HepG2 (cell line): Measurements from ENCODE around the gene NXN. TPM values are rescaled to one million over a fixed set of nuclear protein-coding genes. Genes with fewer than 3 reads are reported as not detected.

ENCODE experiments used
- ATAC-seq: fragments of 200-7000 bp; cut with Tn5 transposase; 3 replicates; pipeline ENCODE4 v1.9.1; 2020; ENCODE audit warnings: mild to moderate bottlenecking, moderate library complexity
- BruUV-seq: library from RNA; stranded (reverse); fragments of 400-500 nt; replicated peaks from 2 replicates; lab custom pipeline; 2021; lab: Mats Ljungman, UMichigan
- CTCF ChIA-PET: fragments of 300-600 bp; formaldehyde crosslinking; extraction: SDS; loops from one replicate; lab custom pipeline; 2021; ENCODE audit warnings: low total read pairs, inconsistent platforms, low intra/inter-chr PET ratio; lab: Yijun Ruan, JAX
- POLR2A ChIA-PET: fragments of 350-600 bp; sonication (Branson Sonifier 250); formaldehyde crosslinking; loops from one replicate; lab custom pipeline; 2020; ENCODE audit warnings: antibody characterized with exemption, inconsistent platforms; lab: Yijun Ruan, JAX
- DNase-seq: peaks from one replicate; pipeline ENCODE4 v3.0.0-alpha.2; 2015; ENCODE audit warnings: low spot score
- FAIRE-seq: peaks from 3 replicates; lab custom pipeline; 2011; peaks lifted over from hg19 to GRCh38; lab: Jason Lieb, UNC
- H2AFZ ChIP-seq: one replicate; pipeline ENCODE4 v1.6.1; 2011; ENCODE audit warnings: low read length, inconsistent platforms
- H3K27ac ChIP-seq: fragments of 300-600 bp; 3 replicates; pipeline ENCODE4 v1.8.0; 2011; ENCODE audit warnings: mixed run types, mild to moderate bottlenecking, mixed read lengths, low read length, inconsistent platforms; ENCODE audit not compliant: insufficient read depth; ENCODE audit errors: extremely low read length
- H3K27me3 ChIP-seq, 2 experiments: fragments of 200-600 bp in 1 of 2; 2 replicates in 1 of 2; 3 replicates in 1 of 2; pipeline versions ENCODE4 v1.6.0 to v1.8.0; 2011; ENCODE audit warnings: low read length in 2 of 2, mild to moderate bottlenecking in 2 of 2, moderate library complexity in 2 of 2, inconsistent platforms in 1 of 2; ENCODE audit not compliant: insufficient read depth in 2 of 2, control insufficient read depth in 1 of 2
- H3K36me3 ChIP-seq, 2 experiments: fragments of 200-600 bp in 1 of 2; replicated peaks in 1 of 2; 2 replicates in 1 of 2; 3 replicates in 1 of 2; pipeline versions ENCODE4 v1.5.1 to v1.8.0; 2011; ENCODE audit warnings: low read length in 2 of 2, inconsistent platforms in 1 of 2; ENCODE audit not compliant: insufficient read depth in 2 of 2, control insufficient read depth in 1 of 2
- H3K4me1 ChIP-seq: 2 replicates; pipeline ENCODE4 v1.5.1; 2012; ENCODE audit warnings: low read length, inconsistent platforms; ENCODE audit not compliant: insufficient read depth
- H3K4me2 ChIP-seq: 2 replicates; pipeline ENCODE4 v1.6.0; 2011; ENCODE audit warnings: low read depth, low read length, inconsistent platforms
- H3K4me3 ChIP-seq, 3 experiments: fragments of 200-600 bp in 1 of 3; sonication (generic), shearing (Covaris generic) in 1 of 3; replicated peaks in 1 of 3; 2 replicates each; pipeline ENCODE4 v1.5.1; 2011 to 2016; ENCODE audit warnings: low read length in 3 of 3, inconsistent platforms in 2 of 3, low read depth in 2 of 3, mild to moderate bottlenecking in 2 of 3, control low read depth in 1 of 3, mixed read lengths in 1 of 3; ENCODE audit not compliant: insufficient read depth in 1 of 3
- H3K79me2 ChIP-seq: one replicate; pipeline ENCODE4 v1.6.1; 2011; ENCODE audit warnings: low read length, inconsistent platforms; ENCODE audit not compliant: insufficient read depth
- H3K9ac ChIP-seq: 2 replicates; pipeline ENCODE4 v1.6.0; 2011; ENCODE audit warnings: mild to moderate bottlenecking, low read depth, low read length, inconsistent platforms; ENCODE audit not compliant: insufficient read depth
- H3K9me3 ChIP-seq: 2 replicates; pipeline ENCODE4 v1.5.1; 2012; ENCODE audit warnings: mild to moderate bottlenecking, low read length
- H4K20me1 ChIP-seq: 2 replicates; pipeline ENCODE4 v1.6.0; 2011; ENCODE audit warnings: inconsistent platforms, mild to moderate bottlenecking, low read length, moderate library complexity; ENCODE audit not compliant: insufficient read depth
- BRD4 ChIP-seq: sonication (generic); formaldehyde crosslinking; IDR thresholded peaks from 2 replicates; pipeline ENCODE4 v1.4.0; 2020; ENCODE audit warnings: missing genetic modification reagents
- HNF1A ChIP-seq, 2 experiments: sonication (generic) in 1 of 2; formaldehyde crosslinking in 1 of 2; IDR thresholded peaks; 2 replicates each; pipeline versions ENCODE4 v1.4.0 to v1.6.1; 2016 to 2020; ENCODE audit warnings: borderline replicate concordance in 1 of 2, low read depth in 1 of 2, mild to moderate bottlenecking in 1 of 2, missing genetic modification reagents in 1 of 2
- KLF15 ChIP-seq: sonication (generic); formaldehyde crosslinking; IDR thresholded peaks from 2 replicates; pipeline ENCODE4 v1.8.1; 2023; ENCODE audit warnings: borderline replicate concordance, mild to moderate bottlenecking, inconsistent platforms, missing genetic modification reagents, mixed read lengths
- MEF2D ChIP-seq: sonication (generic); formaldehyde crosslinking; IDR thresholded peaks from 2 replicates; pipeline ENCODE4 v1.5.1; 2020; ENCODE audit warnings: mild to moderate bottlenecking, missing genetic modification reagents
- NFYC ChIP-seq: IDR thresholded peaks from 2 replicates; pipeline ENCODE4 v1.6.1; 2016; ENCODE audit warnings: missing genetic modification reagents, missing compliant biosample characterization
- PPARG ChIP-seq: conservative IDR thresholded peaks from 2 replicates; pipeline ENCODE4 v1.6.1; 2016; ENCODE audit warnings: missing biosample characterization, missing genetic modification reagents
- SKIL ChIP-seq: sonication (generic); formaldehyde crosslinking; IDR thresholded peaks from 2 replicates; pipeline ENCODE4 v1.8.0; 2022; ENCODE audit warnings: missing genetic modification reagents, mild to moderate bottlenecking, moderate library complexity, borderline replicate concordance
- TRIM24 ChIP-seq: sonication (generic); formaldehyde crosslinking; IDR thresholded peaks from 2 replicates; pipeline ENCODE4 v1.8.0; 2022; ENCODE audit warnings: mild to moderate bottlenecking, missing genetic modification reagents
- XBP1 ChIP-seq: sonication (generic); formaldehyde crosslinking; IDR thresholded peaks from 2 replicates; pipeline ENCODE4 v1.5.0; 2020; ENCODE audit warnings: missing genetic modification reagents
- ZEB1 ChIP-seq: IDR thresholded peaks from 2 replicates; pipeline ENCODE4 v1.6.1; 2012; ENCODE audit warnings: mild to moderate bottlenecking, low read depth, inconsistent platforms; ENCODE audit not compliant: insufficient replicate concordance
- ZNF10 ChIP-seq: sonication (generic); formaldehyde crosslinking; IDR thresholded peaks from 2 replicates; pipeline ENCODE4 v1.4.0; 2020; ENCODE audit warnings: mild to moderate bottlenecking, low read depth, missing genetic modification reagents, borderline replicate concordance
- ZNF121 ChIP-seq: sonication (generic); formaldehyde crosslinking; IDR thresholded peaks from 2 replicates; pipeline ENCODE4 v1.5.0; 2020; ENCODE audit warnings: mild to moderate bottlenecking, missing genetic modification reagents
- ZNF44 ChIP-seq: sonication (generic); formaldehyde crosslinking; IDR thresholded peaks from 2 replicates; pipeline ENCODE4 v1.5.1; 2020; ENCODE audit warnings: mild to moderate bottlenecking, missing genetic modification reagents
- ZNF570 ChIP-seq: sonication (generic); formaldehyde crosslinking; IDR thresholded peaks from 2 replicates; pipeline ENCODE4 v1.4.0; 2020; ENCODE audit warnings: mild to moderate bottlenecking, missing genetic modification reagents, borderline replicate concordance
- ZNF747 ChIP-seq: sonication (generic); formaldehyde crosslinking; IDR thresholded peaks from 2 replicates; pipeline ENCODE4 v1.8.1; 2023; ENCODE audit warnings: missing genetic modification reagents, mild to moderate bottlenecking, borderline replicate concordance
- ZNF790 ChIP-seq: sonication (generic); formaldehyde crosslinking; IDR thresholded peaks from 2 replicates; pipeline ENCODE4 v1.8.0; 2022; ENCODE audit warnings: missing genetic modification reagents, mild to moderate bottlenecking, borderline replicate concordance
- ZNF792 ChIP-seq: IDR thresholded peaks from 2 replicates; pipeline ENCODE4 v1.6.1; 2016
- WGBS: methylation state at CpG from one replicate; pipeline ENCODE4 v1.1.6; 2017; ENCODE audit warnings: low lambda C conversion rate; 5-methylcytosine and 5-hydroxymethylcytosine counted together
- in situ Hi-C: cut with HindIII; loops from 2 replicates; pipeline ENCODE4 v1.10.0; 2017; ENCODE audit warnings: low pct_unique_long_range_greater_than_20kb; ENCODE audit not compliant: extremely low pct_ligation_motif_present
- intact Hi-C: fragments of 100-400 bp; cut with micrococcal nuclease; formaldehyde crosslinking; loops from one replicate; pipeline ENCODE4 v1.10.0; 2022; ENCODE audit not compliant: unreplicated experiment
- polyA plus RNA-seq, 8 experiments: library from polyadenylated mRNA; depleted of rRNA in 3 of 8; stranded (reverse) in 7 of 8; unstranded in 1 of 8; fragments of >200 nt; fragmentation: Illumina TruSeq in 4 of 8; extraction: Trizol in 4 of 8; gene quantifications; 2 replicates each; pipeline versions ENCODE4 v1.2.1 to v1.2.3, GENCODE V29; 2011 to 2016; ENCODE audit warnings: low read depth in 4 of 8, missing spikeins in 1 of 8, mixed read lengths in 1 of 8; ENCODE audit not compliant: insufficient read depth in 1 of 8
- total RNA-seq, 5 experiments: library from RNA; depleted of rRNA; stranded (reverse); fragments of >200 nt; fragmentation: Illumina TruSeq; extraction: Trizol; gene quantifications; 2 replicates each; pipeline ENCODE4 v1.2.3, GENCODE V29; 2016; ENCODE audit warnings: low read depth in 1 of 5

NXN gene
- total and polyA plus RNA-seq, 2 of the 13 experiments (the other 11 are each of a cell fraction or from before 2014, with no cell fraction given), result 22.2 to 24.3 TPM

DNA sequence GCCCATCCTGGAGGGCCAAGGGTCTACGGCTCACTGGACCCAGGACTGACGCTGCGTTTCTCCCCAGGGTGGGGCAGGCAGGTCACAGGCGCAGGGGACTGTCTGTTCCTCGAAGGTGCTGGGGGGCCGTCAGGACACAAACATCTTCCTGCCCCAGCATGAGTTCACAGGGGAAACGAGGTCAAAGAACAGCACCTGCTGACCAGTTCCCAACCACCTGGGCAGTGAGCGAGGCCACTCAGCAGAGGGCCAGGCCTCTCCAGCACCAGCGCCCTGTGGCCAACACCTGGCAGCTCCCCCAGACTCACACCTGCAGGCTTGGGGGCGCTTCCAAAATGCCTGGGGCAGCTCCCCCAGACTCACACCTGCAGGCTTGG is 47.0 kb upstream of the NXN start:
- no peak overlapping the region for H3K27ac ChIP-seq
- H3K9ac ChIP-seq, result no peak overlapping the region
- POLR2A ChIA-PET, result no interaction called here
- no peaks in the 10 kb centered on the region for H3K9me3 ChIP-seq
- H3K27me3 ChIP-seq, result no peaks in the 10 kb centered on the region
- in situ Hi-C loops, result no loop called here
- H2AFZ ChIP-seq, result no peak overlapping the region
- intact Hi-C loops, result no loop called here
- peaks cover 7% of the 10 kb centered on the region for H3K4me1 ChIP-seq
- no peak for FAIRE-seq
- no peak for TF ChIP-seq NFYC
- TF ChIP-seq ZEB1, result no peak
- TF ChIP-seq ZNF121 (CRISPR knock-in tag), result no peak
- no peak for TF ChIP-seq BRD4
- TF ChIP-seq KLF15 (CRISPR knock-in tag), result no peak
- no peak for TF ChIP-seq ZNF10
- no peak for TF ChIP-seq ZNF44 (CRISPR knock-in tag)
- TF ChIP-seq PPARG, result no peak
- no peak for TF ChIP-seq TRIM24 (CRISPR knock-in tag)
- no peak for TF ChIP-seq XBP1 (CRISPR knock-in tag)
- no peak for TF ChIP-seq MEF2D (CRISPR knock-in tag)
- TF ChIP-seq ZNF747 (CRISPR knock-in tag), result no peak
- TF ChIP-seq HNF1A (IDR thresholded peaks at IDR 0.05; ENCODE audit: low read depth), result no peak
- TF ChIP-seq HNF1A (CRISPR knock-in tag; IDR thresholded peaks at IDR 0.05; ENCODE audit: borderline replicate concordance), result no peak
- TF ChIP-seq SKIL (CRISPR knock-in tag), result no peak
- TF ChIP-seq ZNF792 (CRISPR knock-in tag), result no peak
- no peak for TF ChIP-seq ZNF790
- TF ChIP-seq ZNF570 (CRISPR knock-in tag), result no peak
- TF ChIP-seq, all 625 proteins: peak for 0
- 100% methylated on average over 4 of the region's 10 CpGs for WGBS
- BruUV-seq, result no TSS peak
- no peak overlapping the region for H3K4me2 ChIP-seq
- no peaks in the 10 kb centered on the region for H3K79me2 ChIP-seq
- CTCF ChIA-PET, result no interaction called here
- H3K4me3 ChIP-seq, result no peak overlapping the region
- no peak for DNase-seq
- H4K20me1 ChIP-seq, result no peaks in the 10 kb centered on the region
- ATAC-seq, result no peak
- no peaks in the 10 kb centered on the region for H3K36me3 ChIP-seq
